Lung (tissue), 12 donors: ENCODE data around the gene KRTAP5-11. TPM values are rescaled to one million over a fixed set of nuclear protein-coding genes. Genes with fewer than 3 reads are reported as not detected.
A peak's percentile ranks its signal among the peaks of the same experiment; 100 is the strongest.
"Not testable (repeated sequence)": the region's sequence is repeated elsewhere in the genome, so short reads cannot be mapped to it uniquely, and the experiment has no call there.

Source experiments
- ATAC-seq: fragments of 200-7000 bp; cut with Tn5 transposase; one replicate; pipeline ENCODE4 v1.9.1; 2020; ENCODE audit warnings: moderate number of reproducible peaks; ENCODE audit not compliant: insufficient read depth, low FRiP score
- DNase-seq, 3 donors: peaks; one replicate each; pipeline ENCODE4 v3.0.0-alpha.2; 2013 to 2017
- H3K27ac ChIP-seq, 2 donors: one replicate each; pipeline ENCODE4 v1.5.1; 2013; ENCODE audit warnings: mild to moderate bottlenecking in 2 of 2, moderate library complexity in 2 of 2, control low read depth in 1 of 2, inconsistent platforms in 1 of 2, low read depth in 1 of 2, low read length in 1 of 2
- H3K27me3 ChIP-seq, 3 donors: one replicate each; pipeline ENCODE4 v1.5.1; 2013; ENCODE audit warnings: low read length in 2 of 3; ENCODE audit not compliant: control insufficient read depth in 3 of 3, insufficient read depth in 3 of 3
- H3K36me3 ChIP-seq, 4 donors: one replicate each; pipeline ENCODE4 v1.5.1; 2013; ENCODE audit warnings: low read length in 4 of 4, mild to moderate bottlenecking in 1 of 4, moderate library complexity in 1 of 4; ENCODE audit not compliant: control insufficient read depth in 4 of 4, insufficient read depth in 4 of 4
- H3K4me1 ChIP-seq, 5 donors: one replicate each; pipeline ENCODE4 v1.5.1; 2013; ENCODE audit warnings: low read length in 5 of 5, mild to moderate bottlenecking in 2 of 5, moderate library complexity in 1 of 5; ENCODE audit not compliant: control insufficient read depth in 5 of 5, insufficient read depth in 5 of 5
- H3K4me3 ChIP-seq: one replicate; pipeline ENCODE4 v1.5.1; 2013; ENCODE audit warnings: mild to moderate bottlenecking, control low read depth, moderate library complexity
- H3K9ac ChIP-seq, 2 donors: one replicate each; pipeline ENCODE4 v1.5.1; 2013; ENCODE audit warnings: low read length in 2 of 2, control low read depth in 1 of 2; ENCODE audit not compliant: insufficient read depth in 1 of 2
- H3K9me3 ChIP-seq, 4 donors: one replicate each; pipeline ENCODE4 v1.5.1; 2013; ENCODE audit warnings: low read length in 3 of 4, mild to moderate bottlenecking in 1 of 4, moderate library complexity in 1 of 4; ENCODE audit not compliant: control insufficient read depth in 4 of 4, insufficient read depth in 3 of 4
- CTCF ChIP-seq: IDR thresholded peaks from 2 replicates; pipeline ENCODE4 v1.5.1; 2012; ENCODE audit warnings: mild to moderate bottlenecking; ENCODE audit errors: control extremely low read depth, extremely low read depth
- WGBS, 2 donors: extraction: QIAGEN DNeasy Blood & Tissue Kit; methylation state at CpG; one replicate each; pipeline ENCODE4 v1.1.7; 2013; 5-methylcytosine and 5-hydroxymethylcytosine counted together
- polyA plus RNA-seq, 2 donors: library from polyadenylated mRNA; stranded (reverse); fragments of 200-250 nt; gene quantifications; one replicate each; pipeline ENCODE4 v1.2.1, GENCODE V29; 2013
- total RNA-seq, 2 donors: library from RNA; depleted of rRNA in 1 of 2; stranded (reverse); fragments of >200 nt in 1 of 2; gene quantifications; one replicate each; pipeline ENCODE4 v1.2.1, GENCODE V29; 2014 to 2021
- donor health status: control.
- donor health status: control.
- donor health status: Bipolar disorder and iron deficiency.
- donor health status: healthy.
- donor health status: DM: yes; HTN: yes; CAD: no.

Gene KRTAP5-11
- total and polyA plus RNA-seq, 4 donors, result not detected

GRCh38 chr11:71568704-71569349 lies 13.8 kb downstream of the KRTAP5-11 start:
- peak; percentile 37 to 78 (median 59) for DNase-seq
- WGBS, 2 donors, result 74 to 85% methylated on average over 8 of the region's 8 CpGs

GRCh38 chr11:71567633-71568032 lies 15.0 kb downstream of the KRTAP5-11 start:
- H3K27me3 ChIP-seq, result peaks cover 0 to 14% (median 10%) of the 10 kb centered on the region in 3 donors
- H3K4me3 ChIP-seq, H3K36me3 ChIP-seq, H3K4me1 ChIP-seq, ATAC-seq, H3K27ac ChIP-seq, H3K9ac ChIP-seq, H3K9me3 ChIP-seq: not testable (repeated sequence)
- peak in 1 of 3 donors; percentile 12 for DNase-seq
- WGBS, 2 donors, result 81 to 88% methylated on average over 8 of the region's 8 CpGs

More at GRCh38 chr11:71568704-71569349, 13.8 kb downstream of the KRTAP5-11 start:
- Histone ChIP-seq H3K4me3 (no peak overlapping the region), H3K27me3 (peaks cover 0 to 9% (median 3%) of the 10 kb centered on the region in 3 donors), H3K4me1 (peaks cover 0 to 6% (median 0%) of the 10 kb centered on the region in 5 donors), H3K36me3 (no peaks in the 10 kb centered on the region), H3K27ac (no peak overlapping the region), H3K9me3 (peaks cover 0 to 2% (median 0%) of the 10 kb centered on the region in 4 donors), H3K9ac (no peak overlapping the region)
- no peak for TF ChIP-seq CTCF
- ATAC-seq, result no peak

GRCh38 chr11:71566626-71567599 lies 15.8 kb downstream of the KRTAP5-11 start:
- not testable (repeated sequence) for H3K36me3 ChIP-seq, H3K9me3 ChIP-seq, H3K27ac ChIP-seq, ATAC-seq, H3K4me1 ChIP-seq, DNase-seq, H3K4me3 ChIP-seq, H3K9ac ChIP-seq
- 64 to 76% methylated on average over 18 to 21 of the region's 21 CpGs for WGBS, 2 donors
- peaks cover 0 to 14% (median 10%) of the 10 kb centered on the region in 3 donors for H3K27me3 ChIP-seq

GRCh38 chr11:71566081-71566620 lies 16.5 kb downstream of the KRTAP5-11 start:
- ATAC-seq (no peak), DNase-seq (peak in 1 of 3 donors; percentile 8)
- Histone ChIP-seq H3K4me3 (no peak overlapping the region), H3K9me3 (peaks cover 0 to 2% (median 0%) of the 10 kb centered on the region in 4 donors), H3K9ac (no peak overlapping the region), H3K4me1 (peaks cover 0 to 6% (median 0%) of the 10 kb centered on the region in 5 donors), H3K27me3 (peaks cover 0 to 14% (median 10%) of the 10 kb centered on the region in 3 donors), H3K27ac (no peak overlapping the region), H3K36me3 (no peaks in the 10 kb centered on the region)
- 73 to 76% methylated on average over 10 of the region's 10 CpGs for WGBS, 2 donors
- TF ChIP-seq CTCF, result no peak
